GM15510 (cell line): ENCODE results near the gene GPC5.

Experiments
- POLR2A ChIP-seq: IDR thresholded peaks from 3 replicates; pipeline ENCODE4 v1.6.1; 2011; ENCODE audit warnings: borderline replicate concordance; ENCODE audit not compliant: insufficient read length; ENCODE audit errors: extremely low read depth

Gene GPC5

DNA sequence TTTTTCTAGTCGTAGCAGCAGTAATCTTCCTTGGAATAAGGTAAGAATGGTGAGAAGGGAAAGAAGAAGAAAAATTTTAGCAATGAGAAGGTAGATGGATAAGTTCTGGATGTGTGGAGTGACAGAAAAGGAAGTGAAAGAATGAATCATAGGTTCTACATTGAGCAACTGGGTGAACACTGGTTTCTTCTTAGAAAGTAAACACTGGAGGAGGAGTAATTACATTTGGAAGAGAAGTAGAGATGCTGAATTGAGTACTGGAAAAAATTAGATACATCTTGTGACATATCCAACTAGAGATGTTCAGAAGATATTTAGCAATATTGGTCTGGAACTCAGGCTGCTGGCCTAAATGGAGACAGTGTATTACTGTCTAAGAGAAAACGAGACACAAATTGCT is 148.5 kb downstream of the GPC5 start:
- TF ChIP-seq POLR2A: no peak

DNA sequence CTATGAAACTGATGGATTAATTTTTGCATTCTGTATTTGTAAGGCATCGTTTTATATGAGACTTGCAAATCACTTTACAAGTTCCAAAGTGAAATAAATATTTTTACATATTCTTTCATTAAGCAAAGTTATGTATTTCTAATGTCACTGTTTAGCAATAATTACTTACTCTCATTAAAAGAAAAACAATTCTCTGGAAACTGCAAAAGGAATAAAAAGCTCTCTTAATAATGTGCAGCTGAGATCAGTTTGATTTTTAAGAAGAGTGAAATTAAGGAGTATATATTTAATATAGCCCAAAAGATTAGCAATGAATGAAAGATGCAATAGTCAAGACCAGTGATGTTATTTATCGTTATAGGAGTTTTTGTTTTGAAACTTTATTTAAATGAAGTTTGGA is 155.2 kb downstream of the GPC5 start:
- TF ChIP-seq POLR2A: no peak

DNA sequence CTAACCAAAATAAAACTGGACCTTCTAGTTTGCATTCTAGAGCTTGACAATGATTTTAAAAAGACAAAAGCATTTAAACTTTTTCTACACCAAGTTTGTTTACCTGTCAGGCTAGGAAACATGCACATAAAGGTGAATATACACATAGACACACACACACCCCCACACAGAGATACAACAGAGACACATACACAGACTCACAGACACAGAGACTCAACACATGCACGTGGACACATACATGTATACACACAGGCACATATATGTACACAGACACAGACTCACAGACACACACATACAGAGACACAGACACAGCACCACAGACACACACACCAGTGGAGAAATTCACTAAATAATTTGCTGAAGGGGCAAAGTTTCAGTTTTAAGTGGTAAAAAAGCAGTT is 155.7 kb downstream of the GPC5 start:
- TF ChIP-seq POLR2A: no peak

DNA sequence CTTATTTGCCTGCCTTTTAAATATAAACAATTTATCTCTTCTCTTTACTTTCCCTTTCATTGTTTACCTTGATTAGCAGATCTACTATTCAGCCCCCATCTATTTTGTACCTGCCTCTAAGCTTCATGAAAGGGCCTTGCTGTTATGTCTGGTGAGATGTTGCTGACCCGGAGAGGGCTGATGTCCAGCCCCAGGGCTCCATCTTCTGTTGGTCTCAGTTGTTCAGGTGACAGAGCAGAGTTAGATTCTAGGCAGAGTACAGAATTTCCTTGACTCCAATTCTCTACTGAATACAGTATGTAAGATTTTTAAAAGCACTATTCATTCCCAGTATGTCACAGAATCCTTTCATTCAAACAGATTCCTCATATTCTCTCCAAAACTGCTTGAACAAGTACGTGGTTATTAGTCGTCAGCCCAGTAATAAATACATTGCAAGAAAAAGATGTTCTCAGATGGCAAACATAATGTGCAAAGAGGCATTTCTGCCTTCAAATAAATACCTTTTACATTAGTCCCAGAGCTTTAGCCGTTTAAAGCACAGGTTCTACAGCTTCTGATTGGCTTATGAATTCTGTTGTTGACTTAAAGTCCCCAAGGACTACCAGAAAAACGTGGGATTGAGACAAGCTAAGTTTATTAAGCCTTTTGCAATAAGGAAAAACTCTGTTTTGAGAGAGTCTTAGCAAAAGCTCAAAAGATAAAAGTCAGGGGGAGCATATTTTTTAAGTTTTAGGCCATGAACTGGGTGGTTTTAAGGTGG is 159.1 kb downstream of the GPC5 start:
- TF ChIP-seq POLR2A: no peak

DNA sequence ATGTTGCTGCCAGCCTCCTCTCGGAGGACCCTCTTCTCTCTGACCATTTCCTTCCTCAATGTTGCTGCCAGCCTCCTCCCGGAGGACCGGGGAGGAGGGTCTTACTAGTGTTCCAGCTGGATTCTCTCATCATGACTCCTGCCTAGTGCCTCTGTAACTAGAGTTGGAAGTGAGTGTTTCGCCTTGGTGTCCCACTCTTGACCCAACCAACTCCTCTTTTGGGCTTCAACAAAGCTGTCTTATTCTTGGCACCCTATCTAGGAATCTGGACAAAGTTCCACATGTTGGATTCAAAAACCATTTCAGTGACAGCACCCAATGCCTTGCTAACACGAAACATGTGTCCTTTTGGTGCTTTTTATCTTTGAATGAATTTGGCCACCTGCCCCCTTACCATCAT is 165.4 kb downstream of the GPC5 start:
- no peak for TF ChIP-seq POLR2A

- no peak for TF ChIP-seq POLR2A
Measured at GRCh38 chr13:91564396-91564795, 166.0 kb downstream of the GPC5 start.

- no peak for TF ChIP-seq POLR2A
Measured at GRCh38 chr13:91565296-91565695, 166.9 kb downstream of the GPC5 start.

DNA sequence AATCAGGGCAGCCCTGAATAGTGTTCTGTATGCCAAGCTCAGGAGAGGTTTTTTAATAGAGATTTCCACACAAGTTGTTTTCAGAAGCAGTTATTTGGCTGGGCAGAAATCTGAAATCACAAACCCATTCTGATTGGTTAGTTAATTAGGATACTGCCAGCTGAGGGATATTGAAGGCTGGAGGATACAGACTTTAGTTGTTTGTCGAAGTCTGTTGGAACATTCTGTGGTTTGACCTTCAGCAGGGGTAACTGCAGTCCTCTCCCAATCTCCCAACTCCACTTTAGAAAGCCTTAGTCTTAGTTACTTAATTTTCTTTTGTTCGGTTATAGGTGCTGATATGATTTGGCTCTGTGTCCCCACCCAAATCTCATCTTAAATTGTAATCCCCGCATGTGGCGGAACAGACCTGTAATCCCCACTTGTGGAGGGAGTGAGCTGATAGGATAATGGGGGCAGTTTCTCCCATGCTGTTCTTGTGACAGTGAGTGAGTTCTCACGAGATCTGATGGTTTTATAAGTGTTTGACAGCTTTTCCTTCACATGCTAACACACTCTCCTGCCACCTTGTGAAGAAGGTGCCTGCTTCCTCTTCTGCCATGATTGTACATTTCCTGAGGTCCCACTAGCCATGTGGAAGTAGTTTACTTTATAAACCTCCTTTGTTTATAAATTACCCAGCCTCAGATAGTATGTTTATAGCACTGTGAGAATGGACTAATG is 169.2 kb downstream of the GPC5 start:
- no peak for TF ChIP-seq POLR2A

DNA sequence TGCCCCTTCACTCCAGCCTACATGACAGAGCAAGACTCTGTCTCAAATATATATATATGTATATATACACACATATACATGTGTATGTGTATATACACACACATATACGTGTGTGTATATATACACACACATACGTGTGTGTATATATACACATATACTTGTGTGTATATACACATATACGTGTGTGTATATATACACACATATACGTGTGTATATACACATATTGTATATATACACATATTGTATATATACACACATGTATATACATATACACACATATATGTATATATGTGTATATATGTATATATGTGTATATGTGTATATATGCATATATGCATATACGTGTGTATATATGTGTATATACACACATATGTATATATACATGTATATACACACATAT is 173.3 kb downstream of the GPC5 start:
- TF ChIP-seq POLR2A: no peak

GRCh38 chr13:91572439-91572838 is 174.0 kb downstream of the GPC5 start:
- no peak for TF ChIP-seq POLR2A

DNA sequence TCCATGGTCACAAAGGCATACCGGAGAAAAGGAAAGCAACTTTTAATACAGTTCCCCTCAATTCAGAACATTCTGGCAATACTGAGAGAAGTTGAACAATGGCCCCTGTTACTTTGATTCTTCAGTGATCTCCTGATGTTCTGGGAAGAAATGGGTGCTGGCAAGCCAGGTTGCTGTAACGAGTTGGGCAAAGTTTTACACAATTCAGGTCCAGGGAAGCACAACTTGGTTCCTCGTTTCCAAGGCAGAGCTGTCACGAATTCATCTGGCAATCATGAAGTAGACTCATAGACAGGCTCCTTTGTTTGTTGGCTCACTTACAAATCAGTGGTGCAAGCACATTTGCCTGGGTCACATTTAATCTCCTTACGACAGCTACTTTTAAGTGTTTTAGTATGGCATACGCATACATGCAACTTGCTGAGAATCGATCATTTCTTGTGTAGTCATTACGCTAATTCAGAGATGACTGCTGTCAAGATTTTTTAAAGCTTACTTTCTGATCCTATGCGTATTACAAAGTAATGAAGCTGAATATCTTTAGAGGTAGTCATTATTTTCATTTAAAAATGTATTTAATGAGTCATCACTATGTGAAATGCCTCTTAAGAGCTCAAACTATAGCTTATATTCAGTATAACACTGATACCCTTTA is 174.7 kb downstream of the GPC5 start:
- TF ChIP-seq POLR2A: no peak

GRCh38 chr13:91574766-91575165 is 176.3 kb downstream of the GPC5 start:
- TF ChIP-seq POLR2A: no peak

GRCh38 chr13:91576590-91576989 is 178.2 kb downstream of the GPC5 start:
- TF ChIP-seq POLR2A: no peak

GRCh38 chr13:91579320-91579719 is 180.9 kb downstream of the GPC5 start:
- no peak for TF ChIP-seq POLR2A

- TF ChIP-seq POLR2A: no peak
Measured at GRCh38 chr13:91580749-91581148, 182.3 kb downstream of the GPC5 start.

- no peak for TF ChIP-seq POLR2A
Measured at GRCh38 chr13:91586609-91587008, 188.2 kb downstream of the GPC5 start.
